NCI-H82 treated with DMSO at 0.1 percent for 48 hours (cell line): ENCODE results near the gene SCNN1B.

Experiments
- DNase-seq: peaks from one replicate; lab custom pipeline; 2025; ENCODE audit not compliant: unreplicated experiment; lab: John Stamatoyannopoulos, UW

SCNN1B gene

GRCh38 chr16:23320693-23321092 lies 18.6 kb downstream of the SCNN1B start:
- no peak for DNase-seq

- no peak for DNase-seq
Observed at GRCh38 chr16:23321206-23321875, 19.2 kb downstream of the SCNN1B start.

- DNase-seq, result no peak
Observed at GRCh38 chr16:23323224-23324030, 21.3 kb downstream of the SCNN1B start.

- DNase-seq, result no peak
Observed at GRCh38 chr16:23324727-23325126, 22.6 kb downstream of the SCNN1B start.

- no peak for DNase-seq
Observed at GRCh38 chr16:23327836-23328235, 25.7 kb downstream of the SCNN1B start.

- no peak for DNase-seq
Observed at GRCh38 chr16:23330161-23330560, 28.1 kb downstream of the SCNN1B start.

GRCh38 chr16:23330583-23331249 lies 28.6 kb downstream of the SCNN1B start:
- DNase-seq, result no peak

GRCh38 chr16:23333034-23333579 lies 31.0 kb downstream of the SCNN1B start:
- DNase-seq, result no peak

- no peak for DNase-seq
Observed at GRCh38 chr16:23333831-23334456, 31.8 kb downstream of the SCNN1B start.

GRCh38 chr16:23334457-23334853 lies 32.4 kb downstream of the SCNN1B start:
- no peak for DNase-seq

- DNase-seq, result no peak
Observed at GRCh38 chr16:23334950-23335349, 32.8 kb downstream of the SCNN1B start.

- DNase-seq, result no peak
Observed at GRCh38 chr16:23337836-23338550, 35.9 kb downstream of the SCNN1B start.

- DNase-seq, result no peak
Observed at GRCh38 chr16:23339787-23340186, 37.7 kb downstream of the SCNN1B start.

- DNase-seq, result no peak
Observed at GRCh38 chr16:23342083-23342640, 40.1 kb downstream of the SCNN1B start.

- DNase-seq, result no peak
Observed at GRCh38 chr16:23343643-23344612, 41.8 kb downstream of the SCNN1B start.

- no peak for DNase-seq
Observed at GRCh38 chr16:23345237-23345636, 43.1 kb downstream of the SCNN1B start.

- no peak for DNase-seq
Observed at GRCh38 chr16:23348579-23349469, 46.7 kb downstream of the SCNN1B start.

- no peak for DNase-seq
Observed at GRCh38 chr16:23351360-23351759, 49.3 kb downstream of the SCNN1B start.
